ENCODE results near the gene CNRIP1. TPM values are rescaled to one million over a fixed set of nuclear protein-coding genes. Genes with fewer than 3 reads are reported as not detected.

CNRIP1 gene
- total RNA-seq, 4 donors from 2014 or later, result 22.2 to 48.1 (median 39.0) TPM

DNA sequence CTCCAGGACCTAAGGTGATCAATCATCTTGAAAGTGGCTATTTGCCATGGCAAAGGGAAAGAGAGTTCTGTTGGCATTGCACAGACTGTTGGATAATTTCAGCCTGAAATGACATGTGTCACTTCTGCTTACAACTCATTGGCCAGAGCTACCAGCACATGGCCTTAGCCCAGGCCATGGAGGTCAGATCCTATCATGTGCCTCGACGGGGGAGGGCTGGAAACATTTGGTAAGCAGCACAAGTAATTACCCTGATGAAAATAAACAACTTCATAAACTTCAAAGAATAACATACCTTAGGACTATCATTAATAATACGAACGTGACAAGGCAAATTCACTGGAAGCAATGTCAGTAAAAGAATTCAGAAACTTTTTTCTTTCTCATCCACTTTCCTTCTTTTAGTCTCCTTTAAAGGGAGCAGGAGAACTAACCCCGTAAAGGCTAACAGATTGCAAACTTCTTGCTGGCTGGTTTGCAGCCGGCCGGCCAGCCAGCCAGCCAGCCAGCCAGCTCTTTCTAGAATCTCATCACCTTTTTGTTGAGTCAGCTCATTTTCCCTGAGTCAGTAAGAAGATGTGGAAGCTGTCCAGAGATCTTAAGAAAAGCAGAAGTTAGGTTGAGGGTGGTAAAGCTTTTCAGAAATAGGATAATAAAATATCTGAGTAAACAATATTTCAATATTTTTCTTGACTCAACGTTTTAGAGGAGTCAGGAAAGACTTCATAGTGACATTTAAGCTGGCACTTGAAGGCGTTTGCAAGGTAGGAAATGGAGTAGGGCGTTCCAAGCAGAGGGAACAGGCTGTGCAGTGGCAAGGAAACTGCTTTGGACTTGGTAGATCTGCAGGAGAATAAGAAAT is 31.9 kb downstream of the CNRIP1 start:
- peak; percentile 71 for ATAC-seq
- WGBS, 2 donors (ENCODE audit: low coverage in 1 of 2), result 6 to 31% methylated on average over 10 of the region's 10 CpGs
- no peaks in the 10 kb centered on the region for H3K27me3 ChIP-seq
- peak overlapping the region in 3 of 4 donors; percentile 11 to 22 (median 17) for H3K27ac ChIP-seq
- H3K4me1 ChIP-seq, result peaks cover 0 to 31% (median 0%) of the 10 kb centered on the region in 3 donors
- TF ChIP-seq EP300 (IDR thresholded peaks at IDR 0.05) (no peak), POLR2AphosphoS5 (IDR thresholded peaks at IDR 0.05) (no peak), POLR2A (IDR thresholded peaks at IDR 0.05) (no peak)
- TF ChIP-seq, protein P1, sequence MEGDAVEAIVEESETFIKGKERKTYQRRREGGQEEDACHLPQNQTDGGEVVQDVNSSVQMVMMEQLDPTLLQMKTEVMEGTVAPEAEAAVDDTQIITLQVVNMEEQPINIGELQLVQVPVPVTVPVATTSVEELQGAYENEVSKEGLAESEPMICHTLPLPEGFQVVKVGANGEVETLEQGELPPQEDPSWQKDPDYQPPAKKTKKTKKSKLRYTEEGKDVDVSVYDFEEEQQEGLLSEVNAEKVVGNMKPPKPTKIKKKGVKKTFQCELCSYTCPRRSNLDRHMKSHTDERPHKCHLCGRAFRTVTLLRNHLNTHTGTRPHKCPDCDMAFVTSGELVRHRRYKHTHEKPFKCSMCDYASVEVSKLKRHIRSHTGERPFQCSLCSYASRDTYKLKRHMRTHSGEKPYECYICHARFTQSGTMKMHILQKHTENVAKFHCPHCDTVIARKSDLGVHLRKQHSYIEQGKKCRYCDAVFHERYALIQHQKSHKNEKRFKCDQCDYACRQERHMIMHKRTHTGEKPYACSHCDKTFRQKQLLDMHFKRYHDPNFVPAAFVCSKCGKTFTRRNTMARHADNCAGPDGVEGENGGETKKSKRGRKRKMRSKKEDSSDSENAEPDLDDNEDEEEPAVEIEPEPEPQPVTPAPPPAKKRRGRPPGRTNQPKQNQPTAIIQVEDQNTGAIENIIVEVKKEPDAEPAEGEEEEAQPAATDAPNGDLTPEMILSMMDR (IDR thresholded peaks at IDR 0.05), result no peak
- no peaks in the 10 kb centered on the region for H3K9me3 ChIP-seq
- H3K36me3 ChIP-seq, result no peaks in the 10 kb centered on the region
- H3K4me3 ChIP-seq, result no peak overlapping the region

DNA sequence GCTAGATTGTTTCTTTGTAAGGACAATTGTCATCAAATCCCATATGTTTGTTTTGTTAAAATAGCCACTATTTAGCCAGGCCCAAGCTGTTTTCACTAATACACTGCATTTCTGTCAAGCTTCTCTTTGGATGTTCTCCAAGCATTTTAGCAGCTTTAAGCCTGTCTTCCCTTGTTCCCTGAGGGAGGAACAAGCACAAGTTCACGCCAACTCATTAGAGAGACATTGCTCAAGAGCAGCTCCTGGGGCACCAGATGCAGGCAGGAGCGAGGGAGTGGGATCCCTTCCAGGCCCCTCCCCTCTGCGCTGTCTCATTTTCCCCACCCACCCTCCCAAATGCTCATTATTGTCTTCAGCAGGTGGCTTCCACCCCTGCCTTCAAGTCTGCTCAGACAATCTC is 34.9 kb downstream of the CNRIP1 start:
- ATAC-seq, result peak; percentile 66
- H3K27me3 ChIP-seq, result no peaks in the 10 kb centered on the region
- WGBS, 2 donors (ENCODE audit: low coverage in 1 of 2), result 33 to 41% methylated on average over 3 of the region's 3 CpGs
- TF ChIP-seq POLR2AphosphoS5 (IDR thresholded peaks at IDR 0.05), result no peak
- TF ChIP-seq EP300 (IDR thresholded peaks at IDR 0.05), result no peak
- no peak for TF ChIP-seq POLR2A (IDR thresholded peaks at IDR 0.05)
- TF ChIP-seq, protein P1 (IDR thresholded peaks at IDR 0.05), result no peak
- H3K27ac ChIP-seq, result no peak overlapping the region
- no peaks in the 10 kb centered on the region for H3K9me3 ChIP-seq
- peaks cover 0 to 37% (median 0%) of the 10 kb centered on the region in 3 donors for H3K4me1 ChIP-seq
- no peaks in the 10 kb centered on the region for H3K36me3 ChIP-seq
- no peak overlapping the region for H3K4me3 ChIP-seq

DNA sequence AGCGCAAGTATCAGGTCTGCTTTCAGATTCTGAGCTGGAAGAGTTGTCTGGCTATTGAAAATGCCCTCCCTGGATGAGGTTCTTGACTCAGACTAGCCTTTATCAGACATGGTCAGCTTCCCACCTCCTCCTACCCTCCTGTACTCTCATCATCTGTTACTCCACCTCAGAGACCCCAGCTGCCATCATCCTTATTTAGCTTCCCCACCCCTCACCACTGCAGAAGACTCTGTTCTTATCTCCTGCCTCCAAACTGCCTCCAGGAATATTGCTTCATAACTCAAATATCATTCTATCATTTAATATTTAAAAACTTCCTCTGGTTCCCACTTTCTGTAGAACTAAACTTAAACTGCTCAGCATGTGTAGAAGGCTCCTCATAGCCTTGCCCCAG is 36.3 kb downstream of the CNRIP1 start:
- Histone ChIP-seq H3K9me3 (no peaks in the 10 kb centered on the region), H3K27ac (no peak overlapping the region), H3K27me3 (no peaks in the 10 kb centered on the region), H3K36me3 (no peaks in the 10 kb centered on the region), H3K4me3 (no peak overlapping the region), H3K4me1 (peaks cover 0 to 33% (median 0%) of the 10 kb centered on the region in 3 donors)
- WGBS, 2 donors (ENCODE audit: low coverage in 1 of 2), result 100% methylated on average over 1 of the region's 1 CpG
- no peak for TF ChIP-seq EP300 (IDR thresholded peaks at IDR 0.05)
- TF ChIP-seq, protein P1 (IDR thresholded peaks at IDR 0.05), result no peak
- TF ChIP-seq POLR2AphosphoS5 (IDR thresholded peaks at IDR 0.05), result no peak
- TF ChIP-seq POLR2A (IDR thresholded peaks at IDR 0.05), result no peak
- no peak for ATAC-seq

DNA sequence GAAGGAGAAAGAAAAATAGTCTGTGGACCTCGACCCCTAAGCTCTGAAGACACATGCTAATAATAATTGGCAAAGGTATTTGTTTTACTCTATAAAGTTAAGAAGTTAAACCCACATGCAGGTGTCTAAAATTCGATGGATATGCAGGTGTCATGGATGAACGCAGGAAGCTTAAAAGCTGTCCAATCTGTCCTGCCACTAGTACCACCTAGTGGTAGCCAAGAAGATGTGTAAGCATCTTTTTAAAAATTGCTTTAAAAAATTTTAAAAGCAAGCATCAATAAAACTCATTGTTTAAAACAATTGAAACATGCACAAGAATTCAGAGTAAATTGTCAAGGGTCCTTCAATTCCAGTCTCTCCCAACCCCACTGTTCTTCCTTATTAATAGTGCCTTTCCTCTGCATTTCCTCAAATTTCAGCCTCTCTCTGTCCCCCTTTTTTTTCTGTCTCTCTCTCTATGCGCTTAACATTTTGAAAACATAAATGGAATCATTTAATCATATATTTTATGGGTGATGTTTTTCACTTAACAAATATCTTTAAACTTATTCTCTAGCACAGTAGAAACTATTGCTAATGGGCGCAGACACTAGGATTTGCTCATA is 36.8 kb downstream of the CNRIP1 start:
- H3K36me3 ChIP-seq, result no peaks in the 10 kb centered on the region
- no peaks in the 10 kb centered on the region for H3K9me3 ChIP-seq
- no peak overlapping the region for H3K4me3 ChIP-seq
- no peak for ATAC-seq
- WGBS, 2 donors (ENCODE audit: low coverage in 1 of 2), result 37 to 39% methylated on average over 5 of the region's 5 CpGs
- H3K27ac ChIP-seq, result no peak overlapping the region
- TF ChIP-seq POLR2A (IDR thresholded peaks at IDR 0.05), result no peak
- TF ChIP-seq, protein P1 (IDR thresholded peaks at IDR 0.05), result peak; percentile 68 to 74 (median 69)
- H3K4me1 ChIP-seq, result peaks cover 0 to 28% (median 0%) of the 10 kb centered on the region in 3 donors
- no peaks in the 10 kb centered on the region for H3K27me3 ChIP-seq

Data from gastroesophageal sphincter (tissue), 4 donors.